SK-N-SH (cell line): ENCODE data around the gene AGRP. TPM values are rescaled to one million over a fixed set of nuclear protein-coding genes. Genes with fewer than 3 reads are reported as not detected.

Source experiments
- CTCF ChIA-PET: fragments of 300-600, 350-600 bp; formaldehyde crosslinking; extraction: SDS; loops from one replicate; lab custom pipeline; 2021; lab: Yijun Ruan, JAX
- POLR2A ChIA-PET: fragments of 350-600 bp; sonication (Branson Sonifier 250); formaldehyde crosslinking; extraction: SDS; loops from one replicate; lab custom pipeline; 2020; ENCODE audit warnings: antibody characterized with exemption, inconsistent platforms; lab: Yijun Ruan, JAX
- DNase-seq: peaks from one replicate; pipeline ENCODE4 v3.0.0; 2012
- H2AFZ ChIP-seq: fragments of 200-600 bp; sonication (generic); 2 replicates; pipeline ENCODE4 v1.8.1; 2016; ENCODE audit warnings: antibody characterized with exemption, mild to moderate bottlenecking, low read depth
- H3F3A ChIP-seq: fragments of 200-600 bp; sonication (generic); replicated peaks from 2 replicates; pipeline ENCODE3; 2016; ENCODE audit warnings: antibody characterized with exemption, mild to moderate bottlenecking; ENCODE audit not compliant: insufficient read depth
- H3K27ac ChIP-seq, 2 experiments: fragments of 200-500 bp in 1 of 2; fragments of 200-600 bp in 1 of 2; sonication (Bioruptor generic) in 1 of 2; sonication (generic), shearing (Covaris generic) in 1 of 2; 2 replicates each; pipeline versions ENCODE4 v1.5.1 to v1.6.1; 2014 to 2016; ENCODE audit warnings: low read depth in 2 of 2, inconsistent platforms in 1 of 2, low read length in 1 of 2, mild to moderate bottlenecking in 1 of 2, mixed read lengths in 1 of 2
- H3K27me3 ChIP-seq: fragments of 200-600 bp; sonication (generic), shearing (Covaris generic); 2 replicates; pipeline ENCODE4 v1.6.1; 2016; ENCODE audit warnings: mixed run types; ENCODE audit not compliant: insufficient read depth
- H3K36me3 ChIP-seq, 2 experiments: fragments of 200-500 bp in 1 of 2; fragments of 200-600 bp in 1 of 2; sonication (Bioruptor generic) in 1 of 2; sonication (generic) in 1 of 2; replicated peaks in 1 of 2; 2 replicates each; pipeline versions ENCODE3 to v1.5.1; 2014 to 2016; ENCODE audit warnings: low read length in 1 of 2, mild to moderate bottlenecking in 1 of 2; ENCODE audit not compliant: insufficient read depth in 2 of 2, control insufficient read depth in 1 of 2
- H3K4me1 ChIP-seq, 2 experiments: fragments of 200-500 bp in 1 of 2; fragments of 200-600 bp in 1 of 2; sonication (Bioruptor generic) in 1 of 2; sonication (generic), shearing (Covaris generic) in 1 of 2; 2 replicates each; pipeline versions ENCODE4 v1.5.1 to v1.6.1; 2014 to 2016; ENCODE audit warnings: low read depth in 1 of 2, low read length in 1 of 2, mixed run types in 1 of 2; ENCODE audit not compliant: insufficient read depth in 2 of 2, control insufficient read depth in 1 of 2
- H3K4me2 ChIP-seq: fragments of 200-600 bp; sonication (generic), shearing (Covaris generic); 2 replicates; pipeline ENCODE4 v1.6.1; 2017; ENCODE audit warnings: mixed run types
- H3K4me3 ChIP-seq, 2 experiments: fragments of 200-500 bp in 1 of 2; fragments of 200-600 bp in 1 of 2; sonication (Bioruptor generic) in 1 of 2; sonication (generic), shearing (Covaris generic) in 1 of 2; 2 replicates each; pipeline versions ENCODE4 v1.5.1 to v1.8.1; 2014 to 2016; ENCODE audit warnings: low read depth in 2 of 2, inconsistent platforms in 1 of 2, low read length in 1 of 2, mild to moderate bottlenecking in 1 of 2, mixed read lengths in 1 of 2, moderate library complexity in 1 of 2
- H3K79me2 ChIP-seq: fragments of 200-600 bp; sonication (generic); 2 replicates; pipeline ENCODE4 v1.8.1; 2017; ENCODE audit warnings: mild to moderate bottlenecking; ENCODE audit not compliant: insufficient read depth
- H3K9ac ChIP-seq: fragments of 200-600 bp; sonication (generic); 2 replicates; pipeline ENCODE4 v1.6.1; 2017; ENCODE audit warnings: mixed run types
- H3K9me2 ChIP-seq: fragments of 200-600 bp; sonication (generic); 2 replicates; pipeline ENCODE4 v1.6.1; 2017; ENCODE audit warnings: mixed run types
- H3K9me3 ChIP-seq: fragments of 200-600 bp; sonication (generic); 2 replicates; pipeline ENCODE4 v1.6.1; 2017; ENCODE audit warnings: mixed run types, mild to moderate bottlenecking, moderate library complexity
- H4K20me1 ChIP-seq: fragments of 200-600 bp; sonication (generic); 2 replicates; pipeline ENCODE4 v1.6.1; 2017; ENCODE audit warnings: mild to moderate bottlenecking, mixed run types; ENCODE audit not compliant: insufficient read depth
- FOSL2 ChIP-seq: IDR thresholded peaks from 2 replicates; pipeline ENCODE4 v1.4.0; 2012; ENCODE audit warnings: low read depth, mild to moderate bottlenecking, moderate library complexity, borderline replicate concordance
- IRF3 ChIP-seq: fragments of 150-350 bp; IDR thresholded peaks from 2 replicates; pipeline ENCODE4 v1.6.1; 2016; ENCODE audit warnings: mild to moderate bottlenecking, low read depth, low read length
- MXI1 ChIP-seq: IDR thresholded peaks from 2 replicates; pipeline ENCODE4 v1.6.1; 2012; ENCODE audit warnings: mild to moderate bottlenecking, low read depth, low read length, improper control_type of control experiment
- NRF1 ChIP-seq: IDR thresholded peaks from 2 replicates; pipeline ENCODE4 v1.6.1; 2012; ENCODE audit warnings: low read depth, mild to moderate bottlenecking, low read length
- PBX3 ChIP-seq: IDR thresholded peaks from 2 replicates; pipeline ENCODE4; 2012
- RFX5 ChIP-seq: IDR thresholded peaks from 2 replicates; pipeline ENCODE4 v1.6.1; 2012; ENCODE audit warnings: mild to moderate bottlenecking, improper control_type of control experiment, low read length
- SIN3A ChIP-seq: IDR thresholded peaks from 2 replicates; pipeline ENCODE4 v1.6.1; 2012; ENCODE audit warnings: low read depth, mild to moderate bottlenecking, low read length, moderate library complexity, borderline replicate concordance
- TCF12 ChIP-seq: IDR thresholded peaks from 2 replicates; pipeline ENCODE4 v1.4.0; 2012
- TEAD4 ChIP-seq: IDR thresholded peaks from 2 replicates; pipeline ENCODE4 v1.4.0; 2012; ENCODE audit warnings: mild to moderate bottlenecking, borderline replicate concordance; ENCODE audit not compliant: insufficient read depth
- USF2 ChIP-seq: fragments of 150-350 bp; IDR thresholded peaks from 2 replicates; pipeline ENCODE4 v1.6.1; 2017; ENCODE audit warnings: antibody characterized with exemption, low read length, low read depth, borderline replicate concordance
- WGBS: methylation state at CpG from one replicate; pipeline ENCODE4 v1.1.6; 2017; ENCODE audit warnings: low lambda C conversion rate; 5-methylcytosine and 5-hydroxymethylcytosine counted together
- polyA plus RNA-seq, 3 experiments: library from polyadenylated mRNA; depleted of rRNA; stranded (reverse); fragments of >200 nt; gene quantifications; 2 replicates each; pipeline ENCODE4 v1.2.3, GENCODE V29; 2012

The AGRP gene
- polyA plus RNA-seq, 1 of the 3 experiments (the other 2 are of a cell fraction), result not detected

- peaks cover 6 to 19% of the 10 kb centered on the region in 2 experiments; a peak in 1 of 4 replicates for H3K4me1 ChIP-seq
Observed at GRCh38 chr16:67483731-67484525, 581 bp upstream of the AGRP start.

More at GRCh38 chr16:67483731-67484525, 581 bp upstream of the AGRP start:
- Histone ChIP-seq H4K20me1 (peaks cover 6% of the 10 kb centered on the region), H3K4me3 (no peak overlapping the region), H3K79me2 (peaks cover 38% of the 10 kb centered on the region), H3F3A (peaks cover 5% of the 10 kb centered on the region), H3K36me3 (peaks cover 0 to 3% of the 10 kb centered on the region in 2 experiments), H3K27ac (no peak overlapping the region), H3K4me2 (no peak overlapping the region), H3K27me3 (no peaks in the 10 kb centered on the region), H3K9me2 (no peaks in the 10 kb centered on the region), H3K9me3 (no peaks in the 10 kb centered on the region), H2AFZ (no peak overlapping the region), H3K9ac (no peak overlapping the region)
- POLR2A ChIA-PET, result no interaction called here
- WGBS, result 88% methylated on average over 12 of the region's 12 CpGs
- CTCF ChIA-PET, result interaction anchor here (0.9 to 7.4 kb wide), 4 partner anchors 32 to 161 kb away, joined by 3 to 57 read pairs (median 8); partner anchors contain the start of gene CARMIL2
- TF ChIP-seq TEAD4 (no peak), IRF3 (no peak), RFX5 (no peak), PBX3 (no peak), FOSL2 (no peak), NRF1 (no peak), MXI1 (no peak), USF2 (no peak), SIN3A (no peak), TCF12 (no peak)
- DNase-seq, result no peak
